Peyer's patch (tissue), 4 donors: ENCODE data around the gene LAIR2. TPM values are rescaled to one million over a fixed set of nuclear protein-coding genes. Genes with fewer than 3 reads are reported as not detected.
A peak's percentile ranks its signal among the peaks of the same experiment; 100 is the strongest.

Experiments used
- DNase-seq, 3 donors: peaks; one replicate each; pipeline ENCODE4 v3.0.0-alpha.2; 2017 to 2019
- H3K27ac ChIP-seq, 4 donors: fragments of 200-600 bp; sonication (generic); one replicate each; pipeline ENCODE4 v1.5.1; 2016 to 2019
- H3K27me3 ChIP-seq, 2 donors: fragments of 200-600 bp; sonication (generic); one replicate each; pipeline ENCODE4 v1.5.1; 2019
- H3K36me3 ChIP-seq, 3 donors: fragments of 200-600 bp; sonication (generic); one replicate each; pipeline ENCODE4 v1.5.1; 2016 to 2019
- H3K4me1 ChIP-seq, 4 donors: fragments of 200-600 bp; sonication (generic); one replicate each; pipeline ENCODE4 v1.5.1; 2016 to 2019
- H3K4me3 ChIP-seq, 4 donors: fragments of 200-600 bp; sonication (generic); 1 replicate in 3 of 4; 2 replicates in 1 of 4; pipeline ENCODE4 v1.5.1; 2016 to 2019; ENCODE audit warnings: mild to moderate bottlenecking in 1 of 4
- H3K9me3 ChIP-seq, 4 donors: fragments of 200-600 bp; sonication (generic); one replicate each; pipeline ENCODE4 v1.5.1; 2016 to 2019; ENCODE audit warnings: mild to moderate bottlenecking in 1 of 4
- CTCF ChIP-seq, 6 experiments: fragments of 450-650 bp in 4 of 6; fragments of 200-600 bp in 2 of 6; sonication (generic) in 1 of 6; IDR thresholded peaks; one replicate each; pipeline ENCODE4 v1.5.1; 2017 to 2019; ENCODE audit warnings: antibody characterized with exemption in 6 of 6, mild to moderate bottlenecking in 3 of 6, moderate library complexity in 1 of 6
- POLR2A ChIP-seq, 2 donors: fragments of 450-650 bp; IDR thresholded peaks; one replicate each; pipeline ENCODE4 v1.5.1; 2017; ENCODE audit warnings: antibody characterized with exemption in 2 of 2, mild to moderate bottlenecking in 2 of 2, moderate library complexity in 2 of 2
- total RNA-seq, 4 donors: library from RNA; depleted of rRNA; stranded (reverse); fragments of >200 nt; gene quantifications; one replicate each; pipeline ENCODE4 v1.1.0, GENCODE V29; 2016

LAIR2 gene
- total RNA-seq, 4 donors from 2014 or later = not detected

DNA sequence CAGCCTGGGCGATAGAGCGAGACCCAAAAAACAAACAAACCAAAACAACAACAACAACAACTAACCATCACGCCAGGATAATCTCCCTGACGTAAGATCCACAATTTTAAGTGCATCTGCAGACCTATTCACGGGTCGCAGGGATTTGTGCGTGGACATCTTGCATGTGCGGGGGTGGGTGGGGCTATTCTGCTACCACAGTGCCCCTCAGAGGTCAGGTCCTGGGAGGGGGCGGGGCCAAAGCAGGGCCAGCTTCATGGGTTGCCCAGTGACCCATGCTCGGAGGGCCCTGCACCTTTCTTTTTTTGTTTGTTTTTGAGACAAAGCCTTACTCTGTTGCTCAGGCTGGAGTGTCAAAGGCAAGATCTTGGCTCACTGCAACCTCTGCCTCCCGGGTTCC is 26.9 kb upstream of the LAIR2 start:
- no peak overlapping the region for H3K27ac ChIP-seq
- TF ChIP-seq CTCF (IDR thresholded peaks at IDR 0.05) (no peak), POLR2A (IDR thresholded peaks at IDR 0.05) (no peak)
- no peaks in the 10 kb centered on the region for H3K9me3 ChIP-seq
- H3K27me3 ChIP-seq = no peaks in the 10 kb centered on the region
- no peaks in the 10 kb centered on the region for H3K36me3 ChIP-seq
- H3K4me3 ChIP-seq = no peak overlapping the region
- no peak for DNase-seq
- H3K4me1 ChIP-seq = peaks cover 0 to 9% (median 0%) of the 10 kb centered on the region in 4 donors

GRCh38 chr19:54477650-54478049 is 25.0 kb upstream of the LAIR2 start:
- Histone ChIP-seq H3K4me3 (no peak overlapping the region), H3K27me3 (no peaks in the 10 kb centered on the region), H3K36me3 (no peaks in the 10 kb centered on the region), H3K9me3 (no peaks in the 10 kb centered on the region), H3K4me1 (peaks cover 0 to 9% (median under 1%) of the 10 kb centered on the region in 4 donors), H3K27ac (peak overlapping the region in 1 of 4 donors; percentile 28)
- no peak for TF ChIP-seq POLR2A (IDR thresholded peaks at IDR 0.05)
- TF ChIP-seq CTCF (IDR thresholded peaks at IDR 0.05) = peak in 3 of 6 experiments; percentile 53 to 62 (median 56)
- DNase-seq = peak in 1 of 3 donors; percentile 63

- H3K27me3 ChIP-seq = no peaks in the 10 kb centered on the region
- TF ChIP-seq CTCF (IDR thresholded peaks at IDR 0.05) (peak in 5 of 6 experiments; percentile 12 to 51 (median 50)), POLR2A (IDR thresholded peaks at IDR 0.05) (no peak)
- no peaks in the 10 kb centered on the region for H3K9me3 ChIP-seq
- peaks cover 0 to 3% (median 1%) of the 10 kb centered on the region in 4 donors for H3K4me1 ChIP-seq
- H3K36me3 ChIP-seq = no peaks in the 10 kb centered on the region
- no peak overlapping the region for H3K27ac ChIP-seq
- DNase-seq = peak in 1 of 3 donors; percentile 62
- H3K4me3 ChIP-seq = no peak overlapping the region
Observed at GRCh38 chr19:54478677-54479266, 23.9 kb upstream of the LAIR2 start.

GRCh38 chr19:54480051-54480450 is 22.6 kb upstream of the LAIR2 start:
- Histone ChIP-seq H3K36me3 (no peaks in the 10 kb centered on the region), H3K9me3 (no peaks in the 10 kb centered on the region), H3K4me1 (peaks cover 0 to 3% (median 0%) of the 10 kb centered on the region in 4 donors), H3K27me3 (no peaks in the 10 kb centered on the region), H3K27ac (no peak overlapping the region), H3K4me3 (no peak overlapping the region)
- no peak for DNase-seq
- TF ChIP-seq CTCF (IDR thresholded peaks at IDR 0.05) (no peak), POLR2A (IDR thresholded peaks at IDR 0.05) (no peak)

DNA sequence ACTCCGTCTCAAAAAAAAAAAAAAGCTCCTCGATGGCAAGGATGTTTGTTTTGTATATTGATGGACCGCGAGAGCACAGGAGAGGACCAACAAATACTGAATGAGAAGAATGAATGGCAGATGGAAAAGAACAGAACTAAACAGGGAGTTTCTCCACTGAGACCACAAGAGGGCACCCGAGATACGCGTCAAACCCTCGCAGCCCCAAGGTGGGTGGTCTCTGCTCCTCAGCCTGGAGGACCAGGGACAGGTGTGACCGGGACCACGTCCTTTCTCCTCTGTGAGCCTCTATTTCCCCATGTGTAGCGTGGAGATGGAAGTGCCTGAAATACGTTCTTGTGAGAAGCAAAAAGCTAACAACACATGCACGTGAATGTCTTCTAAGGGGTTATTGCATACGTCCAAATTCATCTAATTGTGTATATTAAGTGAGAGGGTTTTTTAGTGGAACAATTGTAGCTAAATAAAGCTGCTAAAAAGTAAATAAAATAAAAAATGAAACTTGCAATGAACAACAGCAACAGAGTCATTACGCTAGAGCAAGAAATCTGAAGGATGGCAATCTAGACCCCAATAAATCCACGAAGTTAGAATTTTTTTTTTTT is 21.2 kb upstream of the LAIR2 start:
- Histone ChIP-seq H3K27ac (no peak overlapping the region), H3K9me3 (no peaks in the 10 kb centered on the region), H3K4me1 (peaks cover 0 to 3% (median 0%) of the 10 kb centered on the region in 4 donors), H3K4me3 (no peak overlapping the region), H3K36me3 (no peaks in the 10 kb centered on the region), H3K27me3 (no peaks in the 10 kb centered on the region)
- TF ChIP-seq CTCF (IDR thresholded peaks at IDR 0.05) = peak in 3 of 6 experiments; percentile 44 to 65 (median 52)
- TF ChIP-seq POLR2A (IDR thresholded peaks at IDR 0.05) = no peak
- DNase-seq = peak in 1 of 3 donors; percentile 55
